GM12873 (cell line): ENCODE data around the gene LRCH1.

Experiments
- TF ChIP-seq, protein P1 (sequence below): IDR thresholded peaks from 2 replicates; pipeline ENCODE4 v1.5.1; 2012; ENCODE audit warnings: low read depth, mild to moderate bottlenecking, moderate library complexity, low read length, control low read depth; ENCODE audit not compliant: insufficient read depth; ENCODE audit errors: missing control alignments

Gene LRCH1

DNA sequence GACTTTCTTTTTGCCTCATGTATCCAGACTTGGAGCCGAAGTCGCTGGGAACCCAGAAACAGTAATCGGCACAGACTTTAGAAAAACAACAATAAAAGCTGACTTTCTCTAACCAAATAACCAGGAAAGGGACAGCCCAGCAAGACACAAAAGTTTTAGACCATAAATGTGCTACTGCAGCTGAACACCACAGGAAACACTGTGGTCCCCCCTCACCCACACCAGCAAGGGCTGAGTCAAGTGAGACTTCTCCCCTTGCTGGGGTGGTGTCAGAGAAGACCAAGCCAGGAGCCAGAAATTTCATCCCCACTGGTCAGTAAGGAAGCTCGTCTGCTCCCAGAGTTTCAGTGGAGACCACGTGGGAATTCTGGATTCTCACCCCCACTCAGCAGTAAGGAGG is 173.4 kb downstream of the LRCH1 start:
- TF ChIP-seq, protein P1, sequence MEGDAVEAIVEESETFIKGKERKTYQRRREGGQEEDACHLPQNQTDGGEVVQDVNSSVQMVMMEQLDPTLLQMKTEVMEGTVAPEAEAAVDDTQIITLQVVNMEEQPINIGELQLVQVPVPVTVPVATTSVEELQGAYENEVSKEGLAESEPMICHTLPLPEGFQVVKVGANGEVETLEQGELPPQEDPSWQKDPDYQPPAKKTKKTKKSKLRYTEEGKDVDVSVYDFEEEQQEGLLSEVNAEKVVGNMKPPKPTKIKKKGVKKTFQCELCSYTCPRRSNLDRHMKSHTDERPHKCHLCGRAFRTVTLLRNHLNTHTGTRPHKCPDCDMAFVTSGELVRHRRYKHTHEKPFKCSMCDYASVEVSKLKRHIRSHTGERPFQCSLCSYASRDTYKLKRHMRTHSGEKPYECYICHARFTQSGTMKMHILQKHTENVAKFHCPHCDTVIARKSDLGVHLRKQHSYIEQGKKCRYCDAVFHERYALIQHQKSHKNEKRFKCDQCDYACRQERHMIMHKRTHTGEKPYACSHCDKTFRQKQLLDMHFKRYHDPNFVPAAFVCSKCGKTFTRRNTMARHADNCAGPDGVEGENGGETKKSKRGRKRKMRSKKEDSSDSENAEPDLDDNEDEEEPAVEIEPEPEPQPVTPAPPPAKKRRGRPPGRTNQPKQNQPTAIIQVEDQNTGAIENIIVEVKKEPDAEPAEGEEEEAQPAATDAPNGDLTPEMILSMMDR = no peak

DNA sequence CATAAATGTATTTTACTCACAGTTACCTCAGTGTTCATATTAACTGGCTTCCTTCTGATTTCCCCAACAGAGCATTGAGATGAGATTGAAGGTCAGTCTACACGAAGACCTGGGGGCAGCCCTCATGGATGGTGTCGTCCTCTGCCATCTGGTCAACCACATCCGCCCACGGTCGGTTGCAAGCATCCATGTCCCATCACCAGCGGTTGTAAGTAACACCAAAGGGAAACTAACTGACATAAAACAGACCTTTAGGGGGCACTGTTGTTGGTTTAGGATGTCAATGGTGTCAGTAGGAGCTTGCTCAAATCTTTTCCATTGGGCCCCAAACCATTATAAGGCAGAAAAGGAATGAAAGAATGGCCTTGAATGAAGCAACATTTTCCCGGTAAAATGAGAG is 175.8 kb downstream of the LRCH1 start:
- TF ChIP-seq, protein P1 = peak; percentile 40

DNA sequence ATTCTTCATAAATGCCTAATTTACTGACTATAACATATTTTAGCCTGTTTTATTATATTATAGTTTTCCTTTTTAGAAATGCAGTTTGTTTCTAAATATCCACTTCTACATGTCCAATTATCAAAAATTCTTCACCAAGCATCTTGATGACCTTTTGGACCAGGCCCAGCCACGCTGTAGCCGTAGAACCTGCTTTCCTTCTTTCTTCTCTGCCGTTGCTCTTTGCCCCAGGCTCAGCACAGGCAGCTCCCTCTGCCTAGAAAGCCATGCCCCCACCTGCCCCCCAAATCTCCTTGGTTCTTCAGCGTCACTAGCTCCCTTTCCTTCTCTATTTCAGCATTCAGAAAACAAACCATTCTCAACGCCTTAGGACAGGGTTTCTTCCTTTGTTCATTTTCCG is 178.6 kb downstream of the LRCH1 start:
- TF ChIP-seq, protein P1 = no peak

DNA sequence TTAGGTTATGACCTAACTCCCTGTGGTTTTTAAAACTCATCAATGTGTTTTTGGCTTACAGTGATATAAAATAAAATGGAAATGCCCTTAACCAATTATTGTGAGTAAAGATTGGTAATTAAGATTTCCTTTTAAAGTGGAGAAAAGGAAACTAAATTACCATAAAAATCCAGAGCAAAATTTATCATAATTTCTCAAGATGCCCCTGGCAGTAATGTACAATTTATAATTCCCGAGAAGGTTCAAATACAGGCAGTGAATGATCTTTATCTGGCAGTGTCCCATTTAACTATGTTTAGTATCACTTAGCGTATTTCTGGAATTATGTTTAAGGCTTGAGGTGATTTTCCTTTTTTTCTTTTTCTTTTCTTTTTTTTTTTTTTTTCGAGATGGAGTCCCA is 182.5 kb downstream of the LRCH1 start:
- TF ChIP-seq, protein P1 = no peak

DNA sequence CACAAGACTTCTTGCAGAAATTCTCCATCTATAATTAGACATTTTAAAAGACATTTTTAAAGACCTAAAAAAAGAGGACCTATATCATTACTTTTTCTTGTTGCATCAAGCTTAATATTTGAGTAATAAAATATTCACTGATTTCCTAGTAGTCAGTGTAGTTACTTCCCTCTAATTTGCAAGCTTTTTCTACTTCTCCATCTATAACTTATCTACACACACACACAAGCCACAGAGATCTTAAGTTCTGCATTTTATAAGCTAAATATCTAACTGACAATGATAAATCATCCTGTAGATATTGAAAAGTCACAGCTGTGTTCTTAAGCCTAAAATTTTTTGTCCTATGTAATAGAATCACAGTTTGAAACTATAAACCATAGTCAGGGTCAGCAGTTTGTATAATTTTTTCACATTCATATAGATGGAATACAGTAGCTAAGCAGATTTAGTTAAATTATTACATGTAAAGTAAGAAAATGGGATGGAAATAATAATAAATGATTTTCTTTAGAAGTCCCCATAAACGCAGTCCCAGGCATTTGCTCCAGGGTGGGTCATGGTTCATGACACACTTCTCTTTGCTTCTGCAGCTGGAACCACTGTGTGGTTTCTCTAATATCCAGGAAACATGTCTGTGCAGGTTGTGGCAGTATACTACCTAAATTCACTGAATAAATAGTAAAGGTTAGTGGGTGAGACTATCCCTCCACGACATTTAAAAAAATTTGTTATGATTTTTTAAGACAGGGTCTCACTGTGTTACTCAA is 183.8 kb downstream of the LRCH1 start:
- TF ChIP-seq, protein P1 = no peak

DNA sequence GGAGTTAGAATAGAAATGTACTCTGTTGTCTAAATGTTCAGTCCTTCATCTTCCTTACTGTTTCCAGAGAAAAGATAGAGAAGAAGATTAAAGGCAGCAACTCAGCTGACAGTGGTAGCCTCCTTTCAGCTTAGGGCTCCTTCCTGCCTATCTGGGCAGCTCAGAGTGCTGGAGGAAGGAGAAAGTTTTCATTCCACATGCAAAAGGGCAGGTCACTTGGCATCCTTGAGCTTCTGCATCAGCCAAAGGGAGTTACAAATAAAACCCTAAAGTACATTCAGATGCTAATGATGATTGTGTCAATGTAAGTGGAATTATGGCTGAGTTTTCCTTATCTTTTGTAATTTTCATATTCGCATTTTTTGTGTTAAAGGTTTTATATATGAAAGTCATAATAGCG is 185.1 kb downstream of the LRCH1 start:
- TF ChIP-seq, protein P1 = no peak

DNA sequence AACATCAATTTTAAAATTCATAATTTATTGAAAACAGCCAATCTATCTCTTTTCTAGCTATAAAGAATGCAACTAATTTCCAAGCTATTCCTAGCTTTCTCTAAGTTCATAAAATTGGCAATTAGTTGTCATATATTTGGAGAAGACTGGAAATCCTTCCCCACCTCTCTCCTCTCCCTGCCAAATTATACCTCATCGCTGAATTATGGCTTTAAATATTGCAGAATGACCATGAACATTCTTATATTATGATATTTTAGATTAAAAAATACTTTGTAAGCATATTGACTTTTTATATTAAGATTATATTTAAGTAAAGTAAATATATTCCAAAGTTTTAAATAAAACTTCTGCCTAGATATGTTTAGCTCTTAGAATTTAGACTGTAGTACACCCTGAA is 185.8 kb downstream of the LRCH1 start:
- TF ChIP-seq, protein P1 = no peak
